Hepatocyte (in vitro differentiated cells): ENCODE measurements around the gene KIF1C.

ENCODE experiments used
- CTCF ChIP-seq: fragments of 200-600 bp; sonication (generic); IDR thresholded peaks from 2 replicates; pipeline ENCODE4 v1.5.1; 2016; ENCODE audit warnings: antibody characterized with exemption, mild to moderate bottlenecking; ENCODE audit not compliant: poor library complexity
- EZH2 ChIP-seq: fragments of 200-600 bp; sonication (generic); IDR thresholded peaks from 2 replicates; pipeline ENCODE4 v1.6.1; 2016; ENCODE audit warnings: antibody characterized with exemption, mild to moderate bottlenecking, borderline replicate concordance

GRCh38 chr17:4949321-4950074 lies 48.3 kb upstream of the KIF1C start:
- no peak for TF ChIP-seq CTCF
- no peak for TF ChIP-seq EZH2
